ENCODE results near the gene REN. TPM values are rescaled to one million over a fixed set of nuclear protein-coding genes. Genes with fewer than 3 reads are reported as not detected.
A peak's percentile ranks its signal among the peaks of the same experiment; 100 is the strongest.

REN gene
- total and polyA plus RNA-seq, 2 of the 13 experiments (the other 11 are each of a cell fraction or from before 2014, with no cell fraction given), result not detected

DNA sequence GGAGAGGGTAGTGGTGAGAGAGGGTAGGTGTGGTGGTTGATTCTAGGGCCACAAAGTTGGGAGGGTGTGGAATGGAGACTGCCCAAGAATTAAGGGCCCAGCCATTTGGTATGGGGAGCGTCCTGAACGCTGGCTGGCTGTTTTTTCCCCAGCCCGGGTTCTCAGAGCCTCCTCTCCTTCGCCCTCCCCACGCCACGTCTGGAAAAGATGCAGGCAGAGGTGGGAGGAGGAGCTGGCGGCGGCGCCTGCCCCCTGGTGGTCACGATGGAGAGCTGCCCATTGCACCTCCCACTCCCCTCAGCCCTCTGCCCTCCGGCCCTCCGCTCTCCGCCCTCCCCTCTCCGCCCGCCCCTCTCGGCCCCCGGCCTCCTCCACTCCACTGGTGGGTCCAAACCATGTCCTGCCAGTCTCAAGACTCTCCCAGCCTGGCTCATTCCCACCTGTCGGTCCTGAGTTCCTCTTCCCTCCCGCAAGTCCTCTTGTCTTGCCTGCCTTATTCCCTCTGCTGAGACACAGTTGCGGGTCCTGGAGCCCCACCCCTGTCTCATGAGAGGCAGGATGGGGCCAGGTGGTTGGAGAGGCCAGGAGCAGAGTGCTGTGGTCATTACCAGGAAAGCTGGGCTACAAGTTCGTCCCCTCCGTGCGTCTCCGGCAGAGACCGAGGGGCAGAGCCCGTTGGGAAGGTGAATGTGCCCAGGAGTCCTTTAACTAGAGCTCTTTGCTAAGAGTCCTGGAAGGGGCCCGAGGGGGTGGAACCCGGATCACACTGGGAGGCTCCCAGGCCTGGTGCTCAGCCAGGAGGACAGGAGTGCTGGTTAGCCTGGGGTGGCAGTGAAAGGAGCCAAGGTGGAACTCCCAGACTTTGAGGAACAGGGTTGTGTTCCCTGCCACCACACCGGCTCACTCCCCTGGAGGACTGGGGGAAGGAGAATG is 36.9 kb downstream of the REN start (continued):
- TF ChIP-seq, protein P1, sequence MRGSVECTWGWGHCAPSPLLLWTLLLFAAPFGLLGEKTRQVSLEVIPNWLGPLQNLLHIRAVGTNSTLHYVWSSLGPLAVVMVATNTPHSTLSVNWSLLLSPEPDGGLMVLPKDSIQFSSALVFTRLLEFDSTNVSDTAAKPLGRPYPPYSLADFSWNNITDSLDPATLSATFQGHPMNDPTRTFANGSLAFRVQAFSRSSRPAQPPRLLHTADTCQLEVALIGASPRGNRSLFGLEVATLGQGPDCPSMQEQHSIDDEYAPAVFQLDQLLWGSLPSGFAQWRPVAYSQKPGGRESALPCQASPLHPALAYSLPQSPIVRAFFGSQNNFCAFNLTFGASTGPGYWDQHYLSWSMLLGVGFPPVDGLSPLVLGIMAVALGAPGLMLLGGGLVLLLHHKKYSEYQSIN (CRISPR knock-in tag; IDR thresholded peaks at IDR 0.05; ENCODE audit: borderline replicate concordance), result no peak
- TF ChIP-seq ZSCAN12 (CRISPR knock-in tag; IDR thresholded peaks at IDR 0.05), result no peak
- TF ChIP-seq, protein P2, sequence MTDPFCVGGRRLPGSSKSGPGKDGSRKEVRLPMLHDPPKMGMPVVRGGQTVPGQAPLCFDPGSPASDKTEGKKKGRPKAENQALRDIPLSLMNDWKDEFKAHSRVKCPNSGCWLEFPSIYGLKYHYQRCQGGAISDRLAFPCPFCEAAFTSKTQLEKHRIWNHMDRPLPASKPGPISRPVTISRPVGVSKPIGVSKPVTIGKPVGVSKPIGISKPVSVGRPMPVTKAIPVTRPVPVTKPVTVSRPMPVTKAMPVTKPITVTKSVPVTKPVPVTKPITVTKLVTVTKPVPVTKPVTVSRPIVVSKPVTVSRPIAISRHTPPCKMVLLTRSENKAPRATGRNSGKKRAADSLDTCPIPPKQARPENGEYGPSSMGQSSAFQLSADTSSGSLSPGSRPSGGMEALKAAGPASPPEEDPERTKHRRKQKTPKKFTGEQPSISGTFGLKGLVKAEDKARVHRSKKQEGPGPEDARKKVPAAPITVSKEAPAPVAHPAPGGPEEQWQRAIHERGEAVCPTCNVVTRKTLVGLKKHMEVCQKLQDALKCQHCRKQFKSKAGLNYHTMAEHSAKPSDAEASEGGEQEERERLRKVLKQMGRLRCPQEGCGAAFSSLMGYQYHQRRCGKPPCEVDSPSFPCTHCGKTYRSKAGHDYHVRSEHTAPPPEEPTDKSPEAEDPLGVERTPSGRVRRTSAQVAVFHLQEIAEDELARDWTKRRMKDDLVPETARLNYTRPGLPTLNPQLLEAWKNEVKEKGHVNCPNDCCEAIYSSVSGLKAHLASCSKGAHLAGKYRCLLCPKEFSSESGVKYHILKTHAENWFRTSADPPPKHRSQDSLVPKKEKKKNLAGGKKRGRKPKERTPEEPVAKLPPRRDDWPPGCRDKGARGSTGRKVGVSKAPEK (CRISPR knock-in tag; IDR thresholded peaks at IDR 0.05; ENCODE audit: borderline replicate concordance), result no peak
- TF ChIP-seq PCBP1 (IDR thresholded peaks at IDR 0.05; ENCODE audit: borderline replicate concordance, low read depth, low read length), result peak; percentile 83; the same call in 1 of the 2 replicates
- TF ChIP-seq IKZF4 (CRISPR knock-in tag; IDR thresholded peaks at IDR 0.05; ENCODE audit: borderline replicate concordance, low read depth, not compliant biosample characterization), result no peak
- TF ChIP-seq, protein P3, sequence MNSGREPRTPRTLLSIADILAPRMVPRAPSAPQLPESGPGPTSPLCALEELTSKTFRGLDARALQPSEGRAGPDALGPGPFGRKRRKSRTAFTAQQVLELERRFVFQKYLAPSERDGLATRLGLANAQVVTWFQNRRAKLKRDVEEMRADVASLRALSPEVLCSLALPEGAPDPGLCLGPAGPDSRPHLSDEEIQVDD (CRISPR knock-in tag; IDR thresholded peaks at IDR 0.05; ENCODE audit: borderline replicate concordance), result no peak
- TF ChIP-seq HOXD1 (CRISPR knock-in tag; IDR thresholded peaks at IDR 0.05), result no peak
- TF ChIP-seq, protein P4, sequence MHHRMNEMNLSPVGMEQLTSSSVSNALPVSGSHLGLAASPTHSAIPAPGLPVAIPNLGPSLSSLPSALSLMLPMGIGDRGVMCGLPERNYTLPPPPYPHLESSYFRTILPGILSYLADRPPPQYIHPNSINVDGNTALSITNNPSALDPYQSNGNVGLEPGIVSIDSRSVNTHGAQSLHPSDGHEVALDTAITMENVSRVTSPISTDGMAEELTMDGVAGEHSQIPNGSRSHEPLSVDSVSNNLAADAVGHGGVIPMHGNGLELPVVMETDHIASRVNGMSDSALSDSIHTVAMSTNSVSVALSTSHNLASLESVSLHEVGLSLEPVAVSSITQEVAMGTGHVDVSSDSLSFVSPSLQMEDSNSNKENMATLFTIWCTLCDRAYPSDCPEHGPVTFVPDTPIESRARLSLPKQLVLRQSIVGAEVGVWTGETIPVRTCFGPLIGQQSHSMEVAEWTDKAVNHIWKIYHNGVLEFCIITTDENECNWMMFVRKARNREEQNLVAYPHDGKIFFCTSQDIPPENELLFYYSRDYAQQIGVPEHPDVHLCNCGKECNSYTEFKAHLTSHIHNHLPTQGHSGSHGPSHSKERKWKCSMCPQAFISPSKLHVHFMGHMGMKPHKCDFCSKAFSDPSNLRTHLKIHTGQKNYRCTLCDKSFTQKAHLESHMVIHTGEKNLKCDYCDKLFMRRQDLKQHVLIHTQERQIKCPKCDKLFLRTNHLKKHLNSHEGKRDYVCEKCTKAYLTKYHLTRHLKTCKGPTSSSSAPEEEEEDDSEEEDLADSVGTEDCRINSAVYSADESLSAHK (CRISPR knock-in tag; IDR thresholded peaks at IDR 0.05; ENCODE audit: borderline replicate concordance), result no peak
- no peak for TF ChIP-seq TEAD2 (CRISPR knock-in tag; IDR thresholded peaks at IDR 0.05)
- TF ChIP-seq ZNF136 (CRISPR knock-in tag; IDR thresholded peaks at IDR 0.05; ENCODE audit: low read depth), result 0 out of 2 replicates have a peak, but pooled peaks have one; percentile 53
- TF ChIP-seq, protein P5, sequence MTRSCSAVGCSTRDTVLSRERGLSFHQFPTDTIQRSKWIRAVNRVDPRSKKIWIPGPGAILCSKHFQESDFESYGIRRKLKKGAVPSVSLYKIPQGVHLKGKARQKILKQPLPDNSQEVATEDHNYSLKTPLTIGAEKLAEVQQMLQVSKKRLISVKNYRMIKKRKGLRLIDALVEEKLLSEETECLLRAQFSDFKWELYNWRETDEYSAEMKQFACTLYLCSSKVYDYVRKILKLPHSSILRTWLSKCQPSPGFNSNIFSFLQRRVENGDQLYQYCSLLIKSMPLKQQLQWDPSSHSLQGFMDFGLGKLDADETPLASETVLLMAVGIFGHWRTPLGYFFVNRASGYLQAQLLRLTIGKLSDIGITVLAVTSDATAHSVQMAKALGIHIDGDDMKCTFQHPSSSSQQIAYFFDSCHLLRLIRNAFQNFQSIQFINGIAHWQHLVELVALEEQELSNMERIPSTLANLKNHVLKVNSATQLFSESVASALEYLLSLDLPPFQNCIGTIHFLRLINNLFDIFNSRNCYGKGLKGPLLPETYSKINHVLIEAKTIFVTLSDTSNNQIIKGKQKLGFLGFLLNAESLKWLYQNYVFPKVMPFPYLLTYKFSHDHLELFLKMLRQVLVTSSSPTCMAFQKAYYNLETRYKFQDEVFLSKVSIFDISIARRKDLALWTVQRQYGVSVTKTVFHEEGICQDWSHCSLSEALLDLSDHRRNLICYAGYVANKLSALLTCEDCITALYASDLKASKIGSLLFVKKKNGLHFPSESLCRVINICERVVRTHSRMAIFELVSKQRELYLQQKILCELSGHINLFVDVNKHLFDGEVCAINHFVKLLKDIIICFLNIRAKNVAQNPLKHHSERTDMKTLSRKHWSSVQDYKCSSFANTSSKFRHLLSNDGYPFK (CRISPR knock-in tag; IDR thresholded peaks at IDR 0.05; ENCODE audit: borderline replicate concordance), result peak; percentile 42; the same call in 1 of the 2 replicates
- TF ChIP-seq BCL6 (CRISPR knock-in tag; IDR thresholded peaks at IDR 0.05), result no peak
- TF ChIP-seq IKZF1 (IDR thresholded peaks at IDR 0.05), result no peak
- peak; percentile 38; the same call in 1 of the 2 replicates for TF ChIP-seq HDAC1 (CRISPR knock-in tag; IDR thresholded peaks at IDR 0.05)
- TF ChIP-seq ZNF3 (CRISPR knock-in tag; IDR thresholded peaks at IDR 0.05), result no peak
- TF ChIP-seq KLF16 (CRISPR knock-in tag; IDR thresholded peaks at IDR 0.05), result peak in 1 of 2 experiments; percentile 59; a peak in 1 of 4 replicates

Data from HepG2 (cell line).